Measurements from ENCODE around the gene DOK3.

Gene DOK3

DNA sequence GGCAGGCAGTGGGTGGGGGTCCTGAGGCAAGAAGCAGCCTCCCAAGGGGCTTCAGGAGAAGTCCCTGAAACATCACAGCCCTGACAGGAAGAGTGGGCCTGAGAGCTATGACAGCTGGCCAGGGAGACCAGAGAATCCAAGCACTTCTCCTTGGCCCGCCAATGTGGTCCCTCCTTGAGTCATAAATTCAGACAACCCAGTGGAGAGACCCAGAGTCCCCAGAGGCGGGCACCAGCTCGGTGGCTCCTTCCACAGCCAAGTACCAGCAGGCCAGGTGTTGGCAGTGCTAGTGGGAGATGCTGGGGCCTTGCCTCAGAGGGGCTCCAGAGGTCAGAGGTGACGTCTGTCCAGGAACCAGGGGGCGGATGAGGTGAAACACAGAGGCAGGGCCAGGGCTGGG, 1.6 kb upstream of the DOK3 start:
- Histone ChIP-seq H4K12ac (ENCODE audit: low read depth, low read length) (no peak overlapping the region), H2BK5ac (ENCODE audit: low read depth, low read length, poor library complexity) (no peak overlapping the region), H3K79me1 (ENCODE audit: low read length) (no peaks in the 10 kb centered on the region), H3K4ac (ENCODE audit: low read depth, low read length) (no peak overlapping the region), H2AK5ac (ENCODE audit: low read length) (no peak overlapping the region), H4K91ac (ENCODE audit: low read depth, low read length) (no peak overlapping the region), H3K9ac (ENCODE audit: low read length) (no peak overlapping the region), H2BK12ac (ENCODE audit: low read length) (no peak overlapping the region), H3K27ac (ENCODE audit: low read depth, low read length) (no peak overlapping the region), H2AFZ (ENCODE audit: insufficient read depth, low read length, poor library complexity) (no peak overlapping the region), H3K9me3 (ENCODE audit: insufficient read depth, low read depth, low read length) (no peaks in the 10 kb centered on the region), H3K79me2 (ENCODE audit: control insufficient read depth, insufficient read depth, low read length, poor library complexity) (no peaks in the 10 kb centered on the region), H4K8ac (ENCODE audit: low read depth, low read length) (no peak overlapping the region), H3K27me3 (ENCODE audit: insufficient read depth, low read length) (no peaks in the 10 kb centered on the region), H3K14ac (ENCODE audit: low read length) (no peak overlapping the region), H3K36me3 (ENCODE audit: control insufficient read depth in 1 of 2, insufficient read depth in 2 of 2, low read length in 2 of 2) (peaks cover 58 to 67% of the 10 kb centered on the region in 2 experiments), H3K4me1 (ENCODE audit: control insufficient read depth in 1 of 2, insufficient read depth in 2 of 2, low read length in 2 of 2) (peaks cover 3 to 4% of the 10 kb centered on the region in 2 experiments), H2BK120ac (ENCODE audit: insufficient read depth, low read length, poor library complexity) (no peak overlapping the region), H3K23ac (ENCODE audit: low read length) (no peak overlapping the region), H3K4me3 (ENCODE audit: low read depth, low read length) (no peak overlapping the region), H3K4me2 (ENCODE audit: low read length) (no peak overlapping the region), H3K18ac (ENCODE audit: low read length) (no peak overlapping the region)
- DNase-seq = no peak
- WGBS (ENCODE audit: extremely low coverage, insufficient coverage, insufficient read length) = no CpG with 5 or more reads among the region's 5 CpGs

DNA sequence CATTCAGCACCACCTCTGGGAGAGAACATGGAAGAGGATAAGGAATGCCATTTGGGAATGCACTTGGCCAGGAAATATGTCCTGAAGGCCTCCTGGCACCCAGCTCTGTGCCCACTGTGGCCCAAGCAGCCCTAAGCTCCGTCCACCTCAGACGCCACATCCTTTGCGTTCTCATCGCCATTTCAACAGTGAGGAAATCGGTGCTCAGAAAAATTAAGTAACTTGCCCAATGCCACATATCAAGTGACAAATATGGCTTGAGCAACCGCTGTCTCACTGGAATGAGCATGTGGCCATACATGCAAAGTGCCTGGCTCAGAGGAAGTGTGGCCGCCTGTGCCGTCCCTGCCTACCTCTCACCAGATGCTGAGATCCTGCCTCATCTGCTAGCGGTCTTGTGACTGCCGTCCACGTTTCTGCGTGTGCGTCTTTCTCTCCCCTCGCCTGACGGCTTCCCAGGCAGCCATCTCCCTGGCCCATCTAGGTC, 984 bp upstream of the DOK3 start:
- H3K18ac ChIP-seq (ENCODE audit: low read length) = no peak overlapping the region
- H3K79me1 ChIP-seq (ENCODE audit: low read length) = no peaks in the 10 kb centered on the region
- H3K4ac ChIP-seq (ENCODE audit: low read depth, low read length) = no peak overlapping the region
- H3K79me2 ChIP-seq (ENCODE audit: control insufficient read depth, insufficient read depth, low read length, poor library complexity) = no peaks in the 10 kb centered on the region
- peak; percentile 49 to 52 for DNase-seq
- no peak overlapping the region for H2BK12ac ChIP-seq (ENCODE audit: low read length)
- no CpG with 5 or more reads among the region's 15 CpGs for WGBS (ENCODE audit: extremely low coverage, insufficient coverage, insufficient read length)
- H3K4me3 ChIP-seq (ENCODE audit: low read depth, low read length) = no peak overlapping the region
- no peaks in the 10 kb centered on the region for H3K9me3 ChIP-seq (ENCODE audit: insufficient read depth, low read depth, low read length)
- no peak overlapping the region for H3K9ac ChIP-seq (ENCODE audit: low read length)
- no peak overlapping the region for H2AFZ ChIP-seq (ENCODE audit: insufficient read depth, low read length, poor library complexity)
- H3K4me2 ChIP-seq (ENCODE audit: low read length) = no peak overlapping the region
- no peak overlapping the region for H4K12ac ChIP-seq (ENCODE audit: low read depth, low read length)
- peaks cover 56 to 64% of the 10 kb centered on the region in 2 experiments for H3K36me3 ChIP-seq (ENCODE audit: control insufficient read depth in 1 of 2, insufficient read depth in 2 of 2, low read length in 2 of 2)
- no peak overlapping the region for H2BK5ac ChIP-seq (ENCODE audit: low read depth, low read length, poor library complexity)
- H3K27me3 ChIP-seq (ENCODE audit: insufficient read depth, low read length) = no peaks in the 10 kb centered on the region
- no peak overlapping the region for H2AK5ac ChIP-seq (ENCODE audit: low read length)
- no peak overlapping the region for H2BK120ac ChIP-seq (ENCODE audit: insufficient read depth, low read length, poor library complexity)
- no peak overlapping the region for H4K8ac ChIP-seq (ENCODE audit: low read depth, low read length)
- no peak overlapping the region for H3K14ac ChIP-seq (ENCODE audit: low read length)
- no peaks in the 10 kb centered on the region for H3K4me1 ChIP-seq (ENCODE audit: control insufficient read depth in 1 of 2, insufficient read depth in 2 of 2, low read length in 2 of 2)
- no peak overlapping the region for H3K27ac ChIP-seq (ENCODE audit: low read depth, low read length)
- H3K23ac ChIP-seq (ENCODE audit: low read length) = no peak overlapping the region
- no peak overlapping the region for H4K91ac ChIP-seq (ENCODE audit: low read depth, low read length)

DNA sequence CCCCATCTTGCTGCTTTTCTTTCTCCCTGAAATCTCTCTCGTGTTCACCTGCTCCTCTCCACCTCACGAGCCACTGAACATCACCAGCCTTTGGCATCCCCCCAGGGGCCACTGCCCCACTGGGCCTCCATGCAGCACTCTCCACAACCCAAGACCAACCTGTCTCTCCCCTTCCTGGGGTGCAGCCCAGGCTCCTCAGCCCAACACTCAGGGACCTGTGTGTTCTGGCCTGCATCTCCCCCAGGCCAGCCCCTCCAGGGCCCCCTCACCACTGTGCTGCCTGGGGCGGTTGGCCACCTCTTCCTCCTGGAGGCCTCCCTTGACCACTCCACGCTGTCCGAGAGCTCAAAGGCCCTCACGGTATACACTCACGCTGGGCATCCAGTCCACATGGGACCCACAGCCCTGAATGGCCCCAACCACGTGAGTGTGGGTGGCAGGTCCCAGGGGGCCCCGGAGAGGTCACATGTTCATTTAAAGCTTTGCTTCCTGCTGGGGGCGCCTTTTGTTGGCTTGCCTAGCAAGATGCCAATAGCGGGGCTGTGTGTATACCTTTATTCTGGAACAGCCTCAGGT, 453 bp upstream of the DOK3 start:
- H3K79me2 ChIP-seq (ENCODE audit: control insufficient read depth, insufficient read depth, low read length, poor library complexity) = no peaks in the 10 kb centered on the region
- no peaks in the 10 kb centered on the region for H3K79me1 ChIP-seq (ENCODE audit: low read length)
- no peak overlapping the region for H3K4me2 ChIP-seq (ENCODE audit: low read length)
- H3K27ac ChIP-seq (ENCODE audit: low read depth, low read length) = no peak overlapping the region
- H2AK5ac ChIP-seq (ENCODE audit: low read length) = no peak overlapping the region
- no peak overlapping the region for H2BK12ac ChIP-seq (ENCODE audit: low read length)
- no peak overlapping the region for H3K9ac ChIP-seq (ENCODE audit: low read length)
- no peak overlapping the region for H3K14ac ChIP-seq (ENCODE audit: low read length)
- H4K12ac ChIP-seq (ENCODE audit: low read depth, low read length) = no peak overlapping the region
- H2BK5ac ChIP-seq (ENCODE audit: low read depth, low read length, poor library complexity) = no peak overlapping the region
- H3K4me1 ChIP-seq (ENCODE audit: control insufficient read depth in 1 of 2, insufficient read depth in 2 of 2, low read length in 2 of 2) = no peaks in the 10 kb centered on the region
- no peak overlapping the region for H3K18ac ChIP-seq (ENCODE audit: low read length)
- no peak overlapping the region for H3K4me3 ChIP-seq (ENCODE audit: low read depth, low read length)
- no peaks in the 10 kb centered on the region for H3K9me3 ChIP-seq (ENCODE audit: insufficient read depth, low read depth, low read length)
- DNase-seq = no peak
- H4K91ac ChIP-seq (ENCODE audit: low read depth, low read length) = no peak overlapping the region
- H2AFZ ChIP-seq (ENCODE audit: insufficient read depth, low read length, poor library complexity) = no peak overlapping the region
- H4K8ac ChIP-seq (ENCODE audit: low read depth, low read length) = no peak overlapping the region
- WGBS (ENCODE audit: extremely low coverage, insufficient coverage, insufficient read length) = no CpG with 5 or more reads among the region's 11 CpGs
- H3K23ac ChIP-seq (ENCODE audit: low read length) = no peak overlapping the region
- H3K4ac ChIP-seq (ENCODE audit: low read depth, low read length) = no peak overlapping the region
- no peak overlapping the region for H2BK120ac ChIP-seq (ENCODE audit: insufficient read depth, low read length, poor library complexity)
- peaks cover 50 to 60% of the 10 kb centered on the region in 2 experiments for H3K36me3 ChIP-seq (ENCODE audit: control insufficient read depth in 1 of 2, insufficient read depth in 2 of 2, low read length in 2 of 2)
- H3K27me3 ChIP-seq (ENCODE audit: insufficient read depth, low read length) = no peaks in the 10 kb centered on the region

DNA sequence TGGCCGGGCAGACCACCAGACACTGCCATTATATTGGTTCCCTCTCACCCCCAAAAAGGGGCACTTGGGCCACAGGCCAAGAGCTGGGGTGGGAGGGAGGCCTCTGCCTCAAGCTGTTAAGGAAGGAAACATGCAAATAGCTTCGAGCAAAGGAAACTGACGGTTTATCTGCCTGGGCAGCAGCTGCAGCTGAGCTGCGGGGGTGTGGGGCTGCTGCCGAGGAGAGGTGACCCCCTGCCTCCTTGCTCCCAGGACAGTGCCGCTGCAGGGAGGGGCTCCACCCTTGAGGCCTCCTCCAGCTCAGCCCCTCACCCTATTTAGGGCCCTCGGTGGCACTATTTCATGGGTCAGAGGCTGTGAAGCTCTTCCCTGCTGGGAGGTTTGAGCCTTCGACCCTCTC, 789 bp downstream of the DOK3 start:
- no CpG with 5 or more reads among the region's 8 CpGs for WGBS (ENCODE audit: extremely low coverage, insufficient coverage, insufficient read length)
- Histone ChIP-seq H3K4me3 (ENCODE audit: low read depth, low read length) (no peak overlapping the region), H3K9ac (ENCODE audit: low read length) (no peak overlapping the region), H3K18ac (ENCODE audit: low read length) (no peak overlapping the region), H4K91ac (ENCODE audit: low read depth, low read length) (no peak overlapping the region), H3K9me3 (ENCODE audit: insufficient read depth, low read depth, low read length) (no peaks in the 10 kb centered on the region), H3K14ac (ENCODE audit: low read length) (no peak overlapping the region), H3K4me1 (ENCODE audit: control insufficient read depth in 1 of 2, insufficient read depth in 2 of 2, low read length in 2 of 2) (no peaks in the 10 kb centered on the region), H3K27ac (ENCODE audit: low read depth, low read length) (no peak overlapping the region), H2AFZ (ENCODE audit: insufficient read depth, low read length, poor library complexity) (no peak overlapping the region), H2BK5ac (ENCODE audit: low read depth, low read length, poor library complexity) (no peak overlapping the region), H4K12ac (ENCODE audit: low read depth, low read length) (no peak overlapping the region), H3K4me2 (ENCODE audit: low read length) (no peak overlapping the region), H2AK5ac (ENCODE audit: low read length) (no peak overlapping the region), H3K36me3 (ENCODE audit: control insufficient read depth in 1 of 2, insufficient read depth in 2 of 2, low read length in 2 of 2) (peaks cover 45 to 54% of the 10 kb centered on the region in 2 experiments), H2BK12ac (ENCODE audit: low read length) (no peak overlapping the region), H3K4ac (ENCODE audit: low read depth, low read length) (no peak overlapping the region), H4K8ac (ENCODE audit: low read depth, low read length) (no peak overlapping the region), H3K27me3 (ENCODE audit: insufficient read depth, low read length) (no peaks in the 10 kb centered on the region), H3K23ac (ENCODE audit: low read length) (no peak overlapping the region), H3K79me2 (ENCODE audit: control insufficient read depth, insufficient read depth, low read length, poor library complexity) (no peaks in the 10 kb centered on the region), H3K79me1 (ENCODE audit: low read length) (no peaks in the 10 kb centered on the region), H2BK120ac (ENCODE audit: insufficient read depth, low read length, poor library complexity) (no peak overlapping the region)
- DNase-seq = no peak

Measured in trophoblast cell (in vitro differentiated cells and primary cell).